ENCODE measurements around the gene TMEM109.

The TMEM109 gene

DNA sequence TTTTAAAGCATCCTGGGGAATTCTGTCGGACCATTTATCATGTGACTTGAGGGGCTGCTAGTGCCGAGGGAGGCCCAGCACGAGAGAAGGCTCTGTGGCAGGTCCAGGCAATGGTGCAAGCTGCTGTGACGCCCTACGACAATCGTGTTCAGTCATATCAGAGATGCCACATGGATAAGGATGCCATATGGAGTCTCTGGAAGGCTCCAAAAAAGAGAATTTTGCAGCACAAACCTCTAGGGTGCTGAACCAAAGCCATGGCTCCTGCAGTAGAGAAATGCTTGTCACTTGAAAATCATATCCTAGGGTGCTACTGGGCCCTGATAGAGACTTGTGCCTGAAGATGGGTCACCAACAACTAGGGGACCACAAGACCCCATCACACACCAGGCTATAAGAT is 50.8 kb downstream of the TMEM109 start:
- H3K4me3 ChIP-seq (ENCODE audit: low read depth, low read length): no peak overlapping the region
- H3K9me3 ChIP-seq (ENCODE audit: insufficient read depth, low read depth, low read length): peaks cover 1% of the 10 kb centered on the region
- no peak overlapping the region for H3K23ac ChIP-seq (ENCODE audit: low read length)
- no peaks in the 10 kb centered on the region for H3K27me3 ChIP-seq (ENCODE audit: insufficient read depth, low read length)
- H2AK5ac ChIP-seq (ENCODE audit: low read length): no peak overlapping the region
- H4K8ac ChIP-seq (ENCODE audit: low read depth, low read length): no peak overlapping the region
- H3K27ac ChIP-seq (ENCODE audit: low read depth, low read length): no peak overlapping the region
- H3K79me2 ChIP-seq (ENCODE audit: control insufficient read depth, insufficient read depth, low read length, poor library complexity): no peaks in the 10 kb centered on the region
- H3K36me3 ChIP-seq (ENCODE audit: control insufficient read depth in 1 of 2, insufficient read depth in 2 of 2, low read length in 2 of 2): no peaks in the 10 kb centered on the region
- no peak overlapping the region for H3K18ac ChIP-seq (ENCODE audit: low read length)
- no peak overlapping the region for H3K4ac ChIP-seq (ENCODE audit: low read depth, low read length)
- peaks cover 0 to 9% of the 10 kb centered on the region in 2 experiments for H3K4me1 ChIP-seq (ENCODE audit: control insufficient read depth in 1 of 2, insufficient read depth in 2 of 2, low read length in 2 of 2)
- no peak overlapping the region for H3K4me2 ChIP-seq (ENCODE audit: low read length)
- no peak overlapping the region for H2BK12ac ChIP-seq (ENCODE audit: low read length)
- no peak overlapping the region for H2BK120ac ChIP-seq (ENCODE audit: insufficient read depth, low read length, poor library complexity)
- no peak for DNase-seq
- H3K9ac ChIP-seq (ENCODE audit: low read length): no peak overlapping the region
- H3K14ac ChIP-seq (ENCODE audit: low read length): no peak overlapping the region
- H2AFZ ChIP-seq (ENCODE audit: insufficient read depth, low read length, poor library complexity): no peak overlapping the region
- no peak overlapping the region for H4K12ac ChIP-seq (ENCODE audit: low read depth, low read length)
- no peak overlapping the region for H2BK5ac ChIP-seq (ENCODE audit: low read depth, low read length, poor library complexity)
- no CpG with 5 or more reads among the region's 6 CpGs for WGBS (ENCODE audit: extremely low coverage, insufficient coverage, insufficient read length)
- H3K79me1 ChIP-seq (ENCODE audit: low read length): no peaks in the 10 kb centered on the region
- no peak overlapping the region for H4K91ac ChIP-seq (ENCODE audit: low read depth, low read length)

DNA sequence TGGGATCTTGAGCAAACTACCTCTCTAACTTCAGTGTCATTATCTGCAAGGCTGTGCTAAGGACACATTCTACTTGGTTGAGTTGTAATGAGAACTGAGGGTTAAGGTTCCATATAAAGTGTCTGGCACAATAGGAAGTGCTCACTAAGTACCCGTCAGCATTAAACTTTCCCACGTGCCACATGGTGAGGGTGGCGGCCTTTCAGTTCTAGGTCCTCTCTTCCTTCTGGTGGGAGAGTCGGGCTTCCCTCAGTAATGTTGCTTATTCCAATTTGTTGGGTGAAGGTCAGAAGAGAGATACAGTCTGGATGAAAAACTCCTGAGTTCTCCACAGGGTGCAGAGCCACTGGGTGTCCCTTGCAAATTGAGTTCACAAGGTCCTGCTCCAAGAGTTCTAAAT is 52.9 kb downstream of the TMEM109 start:
- Histone ChIP-seq H4K12ac (ENCODE audit: low read depth, low read length) (no peak overlapping the region), H3K27me3 (ENCODE audit: insufficient read depth, low read length) (no peaks in the 10 kb centered on the region), H2BK12ac (ENCODE audit: low read length) (no peak overlapping the region), H3K14ac (ENCODE audit: low read length) (no peak overlapping the region), H3K4me1 (ENCODE audit: control insufficient read depth in 1 of 2, insufficient read depth in 2 of 2, low read length in 2 of 2) (no peaks in the 10 kb centered on the region), H3K27ac (ENCODE audit: low read depth, low read length) (no peak overlapping the region), H4K8ac (ENCODE audit: low read depth, low read length) (no peak overlapping the region), H3K4ac (ENCODE audit: low read depth, low read length) (no peak overlapping the region), H3K79me2 (ENCODE audit: control insufficient read depth, insufficient read depth, low read length, poor library complexity) (no peaks in the 10 kb centered on the region), H3K4me3 (ENCODE audit: low read depth, low read length) (no peak overlapping the region), H3K36me3 (ENCODE audit: control insufficient read depth in 1 of 2, insufficient read depth in 2 of 2, low read length in 2 of 2) (no peaks in the 10 kb centered on the region), H2BK5ac (ENCODE audit: low read depth, low read length, poor library complexity) (no peak overlapping the region), H3K9me3 (ENCODE audit: insufficient read depth, low read depth, low read length) (peaks cover 1% of the 10 kb centered on the region), H3K18ac (ENCODE audit: low read length) (no peak overlapping the region), H2AK5ac (ENCODE audit: low read length) (no peak overlapping the region), H2BK120ac (ENCODE audit: insufficient read depth, low read length, poor library complexity) (no peak overlapping the region), H3K4me2 (ENCODE audit: low read length) (no peak overlapping the region), H3K23ac (ENCODE audit: low read length) (no peak overlapping the region), H3K79me1 (ENCODE audit: low read length) (no peaks in the 10 kb centered on the region), H4K91ac (ENCODE audit: low read depth, low read length) (no peak overlapping the region), H3K9ac (ENCODE audit: low read length) (no peak overlapping the region), H2AFZ (ENCODE audit: insufficient read depth, low read length, poor library complexity) (no peak overlapping the region)
- WGBS (ENCODE audit: extremely low coverage, insufficient coverage, insufficient read length): no CpG with 5 or more reads among the region's 4 CpGs
- no peak for DNase-seq

DNA sequence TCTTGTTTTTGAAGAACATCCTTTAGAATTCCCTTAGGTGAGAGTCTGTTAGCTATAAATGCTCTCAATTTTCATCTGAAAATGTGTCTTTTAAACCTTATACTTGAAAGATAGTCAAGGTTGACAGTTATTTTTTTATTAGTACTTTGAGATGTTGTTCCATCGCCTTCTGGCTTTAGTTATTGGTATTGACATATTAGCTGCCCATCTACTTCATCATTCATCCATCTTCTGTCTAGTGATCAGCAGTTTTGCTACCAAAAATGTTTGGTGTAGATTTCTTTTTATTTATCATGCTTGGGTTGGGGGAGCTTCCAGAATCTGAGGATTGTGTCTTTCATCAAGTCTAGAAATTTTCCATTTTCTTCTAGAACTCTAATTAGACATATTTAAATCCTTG is 54.3 kb downstream of the TMEM109 start:
- WGBS (ENCODE audit: extremely low coverage, insufficient coverage, insufficient read length): no CpG with 5 or more reads among the region's 1 CpG
- no peak overlapping the region for H2BK5ac ChIP-seq (ENCODE audit: low read depth, low read length, poor library complexity)
- H3K9me3 ChIP-seq (ENCODE audit: insufficient read depth, low read depth, low read length): peaks cover 1% of the 10 kb centered on the region

DNA sequence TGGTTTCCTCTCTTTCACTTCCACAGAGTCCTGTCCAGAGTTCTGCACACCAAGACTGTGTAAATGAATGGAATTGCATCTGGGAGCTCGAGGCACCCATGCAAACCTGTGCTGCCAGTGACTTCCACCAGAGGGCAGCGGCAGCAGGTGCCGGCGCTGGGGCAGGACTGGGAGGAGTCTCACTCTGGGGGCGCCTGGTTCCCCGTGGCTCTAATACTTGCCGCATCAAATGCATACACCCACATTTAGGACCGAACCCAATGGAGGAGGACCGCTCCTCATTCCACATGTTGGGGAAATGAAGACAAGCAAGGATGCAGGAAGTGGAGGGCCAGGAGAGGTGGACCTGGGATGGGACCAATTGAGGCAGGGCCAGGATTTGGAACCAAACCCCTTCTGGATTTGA is 56.4 kb downstream of the TMEM109 start:
- Histone ChIP-seq H3K18ac (ENCODE audit: low read length) (no peak overlapping the region), H3K4ac (ENCODE audit: low read depth, low read length) (no peak overlapping the region), H3K9me3 (ENCODE audit: insufficient read depth, low read depth, low read length) (peaks cover 1% of the 10 kb centered on the region), H4K8ac (ENCODE audit: low read depth, low read length) (no peak overlapping the region), H2BK120ac (ENCODE audit: insufficient read depth, low read length, poor library complexity) (no peak overlapping the region), H3K27ac (ENCODE audit: low read depth, low read length) (no peak overlapping the region), H4K12ac (ENCODE audit: low read depth, low read length) (no peak overlapping the region), H3K14ac (ENCODE audit: low read length) (no peak overlapping the region), H2BK5ac (ENCODE audit: low read depth, low read length, poor library complexity) (no peak overlapping the region), H2AK5ac (ENCODE audit: low read length) (no peak overlapping the region), H2BK12ac (ENCODE audit: low read length) (no peak overlapping the region), H2AFZ (ENCODE audit: insufficient read depth, low read length, poor library complexity) (no peak overlapping the region), H3K4me3 (ENCODE audit: low read depth, low read length) (no peak overlapping the region), H3K36me3 (ENCODE audit: control insufficient read depth in 1 of 2, insufficient read depth in 2 of 2, low read length in 2 of 2) (no peaks in the 10 kb centered on the region), H3K4me1 (ENCODE audit: control insufficient read depth in 1 of 2, insufficient read depth in 2 of 2, low read length in 2 of 2) (no peaks in the 10 kb centered on the region), H3K4me2 (ENCODE audit: low read length) (no peak overlapping the region), H3K79me1 (ENCODE audit: low read length) (no peaks in the 10 kb centered on the region), H3K27me3 (ENCODE audit: insufficient read depth, low read length) (no peaks in the 10 kb centered on the region), H4K91ac (ENCODE audit: low read depth, low read length) (no peak overlapping the region), H3K9ac (ENCODE audit: low read length) (no peak overlapping the region), H3K23ac (ENCODE audit: low read length) (no peak overlapping the region), H3K79me2 (ENCODE audit: control insufficient read depth, insufficient read depth, low read length, poor library complexity) (no peaks in the 10 kb centered on the region)
- peak in 1 of 2 donors; percentile 71 for DNase-seq
- WGBS (ENCODE audit: extremely low coverage, insufficient coverage, insufficient read length): no CpG with 5 or more reads among the region's 9 CpGs

More for the DNA sequence above, 54.3 kb downstream of the TMEM109 start:
- H3K27me3 ChIP-seq (ENCODE audit: insufficient read depth, low read length): no peaks in the 10 kb centered on the region
- no peak overlapping the region for H4K91ac ChIP-seq (ENCODE audit: low read depth, low read length)
- no peak overlapping the region for H3K4me3 ChIP-seq (ENCODE audit: low read depth, low read length)
- H3K23ac ChIP-seq (ENCODE audit: low read length): no peak overlapping the region
- no peak overlapping the region for H4K12ac ChIP-seq (ENCODE audit: low read depth, low read length)
- H2BK12ac ChIP-seq (ENCODE audit: low read length): no peak overlapping the region
- H3K79me2 ChIP-seq (ENCODE audit: control insufficient read depth, insufficient read depth, low read length, poor library complexity): no peaks in the 10 kb centered on the region
- H3K36me3 ChIP-seq (ENCODE audit: control insufficient read depth in 1 of 2, insufficient read depth in 2 of 2, low read length in 2 of 2): no peaks in the 10 kb centered on the region
- H3K4ac ChIP-seq (ENCODE audit: low read depth, low read length): no peak overlapping the region
- no peaks in the 10 kb centered on the region for H3K79me1 ChIP-seq (ENCODE audit: low read length)
- no peak overlapping the region for H3K18ac ChIP-seq (ENCODE audit: low read length)
- no peak overlapping the region for H2AK5ac ChIP-seq (ENCODE audit: low read length)
- H4K8ac ChIP-seq (ENCODE audit: low read depth, low read length): no peak overlapping the region
- no peak overlapping the region for H3K4me2 ChIP-seq (ENCODE audit: low read length)
- H2BK120ac ChIP-seq (ENCODE audit: insufficient read depth, low read length, poor library complexity): no peak overlapping the region
- no peak for DNase-seq
- no peak overlapping the region for H3K14ac ChIP-seq (ENCODE audit: low read length)
- no peak overlapping the region for H3K9ac ChIP-seq (ENCODE audit: low read length)
- no peak overlapping the region for H2AFZ ChIP-seq (ENCODE audit: insufficient read depth, low read length, poor library complexity)
- no peaks in the 10 kb centered on the region for H3K4me1 ChIP-seq (ENCODE audit: control insufficient read depth in 1 of 2, insufficient read depth in 2 of 2, low read length in 2 of 2)
- no peak overlapping the region for H3K27ac ChIP-seq (ENCODE audit: low read depth, low read length)

Data from trophoblast cell (in vitro differentiated cells and primary cell).